NCI-H2081 (cell line): Measurements from ENCODE around the gene LNX2.

Experiments
- DNase-seq, 2 experiments: peaks; one replicate each; lab custom pipeline; 2025; lab: John Stamatoyannopoulos, UW

LNX2 gene

DNA sequence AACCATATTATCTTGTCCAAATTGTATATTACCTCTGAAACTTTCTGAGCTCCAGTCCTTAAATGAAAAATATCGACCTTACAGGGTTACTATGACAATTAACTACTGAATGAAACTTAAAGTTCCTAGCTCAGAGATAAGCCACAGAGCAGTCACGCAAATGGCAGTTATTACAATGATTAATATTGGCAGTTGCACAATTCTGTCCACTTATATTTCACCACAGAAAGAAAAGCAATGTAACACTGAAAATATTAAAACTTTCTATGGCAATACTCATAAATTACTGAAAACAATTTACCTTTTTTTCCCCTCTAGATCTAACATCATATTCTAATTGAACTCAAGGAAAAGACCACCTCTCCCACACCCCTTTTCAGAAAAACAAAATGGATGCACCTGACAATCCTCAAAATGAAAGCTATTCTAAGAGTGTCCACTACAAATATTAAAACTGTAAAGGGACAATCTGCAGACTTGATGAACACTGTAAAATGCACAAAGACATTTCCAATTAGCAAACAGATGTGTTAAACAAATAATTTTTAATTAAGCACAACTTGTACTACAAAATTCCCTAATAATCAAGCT, 14.6 kb downstream of the LNX2 start:
- no peak for DNase-seq

DNA sequence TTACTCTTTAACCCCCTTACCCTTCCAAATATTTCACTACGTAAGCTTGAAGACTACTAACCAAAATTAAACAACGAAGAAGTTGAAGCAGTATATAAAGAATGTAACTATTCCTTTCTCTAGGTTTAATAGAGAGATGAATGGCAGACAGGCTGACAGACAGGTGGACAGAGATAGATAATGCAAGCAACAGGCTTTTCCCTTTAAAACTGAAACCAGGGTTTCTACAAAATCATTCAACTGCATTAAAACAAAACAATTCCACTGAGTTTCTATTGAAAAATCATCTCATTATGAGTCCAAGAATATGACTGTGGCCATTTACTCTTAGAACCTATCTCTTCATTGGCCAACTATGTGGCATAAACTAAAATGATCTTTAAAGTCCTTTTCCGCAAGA, 15.2 kb downstream of the LNX2 start:
- no peak for DNase-seq

GRCh38 chr13:27601803-27602202, 18.5 kb downstream of the LNX2 start:
- DNase-seq = no peak

- no peak for DNase-seq
These were observed 19.1 kb downstream of the LNX2 start for GRCh38 chr13:27601208-27601607.

DNA sequence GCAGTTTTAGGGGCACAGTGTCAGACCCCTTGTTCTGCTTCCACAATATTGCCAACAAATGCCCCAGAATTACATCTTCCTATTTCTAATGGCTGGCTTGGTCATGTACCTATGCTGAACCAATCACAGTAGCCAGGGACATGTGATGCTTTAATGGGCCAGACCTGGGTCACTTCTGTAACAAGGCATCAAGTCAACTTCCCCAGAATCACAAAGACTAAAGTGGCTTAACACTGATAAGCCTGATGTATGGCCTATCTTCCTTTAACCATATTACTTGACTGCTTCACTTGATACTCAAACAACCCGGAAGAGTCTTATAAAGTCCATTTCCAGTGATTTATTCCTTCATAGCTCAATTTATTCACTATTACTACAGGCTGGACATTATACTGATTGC, 19.6 kb downstream of the LNX2 start:
- DNase-seq = no peak

GRCh38 chr13:27599845-27600553, 20.3 kb downstream of the LNX2 start:
- DNase-seq = no peak

- no peak for DNase-seq
These were observed 21.2 kb downstream of the LNX2 start for GRCh38 chr13:27599096-27599495.

DNA sequence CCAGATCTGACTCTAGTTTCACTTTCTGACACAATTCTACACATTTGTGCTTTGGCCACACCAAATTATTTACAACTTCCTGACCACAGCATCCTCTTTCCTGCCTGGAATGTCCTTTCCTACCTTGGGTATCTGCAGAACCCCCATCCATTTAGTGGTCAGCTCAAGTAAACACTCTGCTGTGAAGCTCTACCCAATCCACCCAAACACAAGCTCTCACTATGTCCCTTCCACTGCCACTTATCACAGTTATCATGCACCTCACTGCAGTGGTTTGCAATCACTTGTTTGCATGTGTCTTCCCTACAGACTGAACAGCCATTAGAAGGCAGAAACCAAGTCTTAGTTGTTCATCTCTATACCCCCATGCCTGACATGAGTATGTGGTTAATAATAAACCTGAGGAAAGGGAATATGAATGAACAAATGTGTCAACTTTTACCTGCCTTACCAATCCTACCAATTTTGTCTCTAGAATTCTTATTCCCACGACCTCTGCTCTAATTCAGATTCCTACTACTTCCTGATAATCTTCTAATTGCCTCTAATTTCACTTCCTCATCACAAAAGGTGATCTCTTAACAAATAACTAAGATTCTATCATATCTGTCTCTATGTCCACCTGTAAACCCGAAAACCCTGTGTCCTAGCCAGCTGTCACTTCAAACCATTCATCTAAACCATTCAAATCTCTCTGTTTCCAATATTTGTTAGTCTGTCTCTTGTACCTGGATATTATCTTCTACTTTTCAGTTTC, 25.1 kb downstream of the LNX2 start:
- DNase-seq = no peak

DNA sequence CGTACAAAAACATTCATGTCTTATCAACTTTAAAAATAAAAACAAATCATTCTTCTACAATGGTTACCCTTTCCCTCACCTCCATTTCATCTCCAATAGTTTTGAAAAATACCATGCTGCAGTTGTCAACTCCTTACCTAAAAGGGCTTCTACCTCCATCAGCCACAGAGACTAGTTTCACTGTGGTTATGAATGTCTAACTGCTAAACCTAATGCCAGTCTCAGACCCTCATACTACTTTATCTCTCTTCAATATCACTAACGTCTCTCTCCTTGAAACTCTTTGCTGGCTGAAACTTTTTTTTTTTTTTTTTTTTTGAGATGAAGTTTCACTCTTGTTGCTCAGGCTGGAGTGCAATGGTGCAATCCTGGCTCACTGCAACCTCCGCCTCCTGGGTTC, 27.1 kb downstream of the LNX2 start:
- no peak for DNase-seq

GRCh38 chr13:27592865-27593264, 27.5 kb downstream of the LNX2 start:
- DNase-seq = no peak

- DNase-seq = no peak
These were observed 31.9 kb downstream of the LNX2 start for GRCh38 chr13:27588405-27588804.

GRCh38 chr13:27587095-27587746, 33.1 kb downstream of the LNX2 start:
- DNase-seq = no peak

DNA sequence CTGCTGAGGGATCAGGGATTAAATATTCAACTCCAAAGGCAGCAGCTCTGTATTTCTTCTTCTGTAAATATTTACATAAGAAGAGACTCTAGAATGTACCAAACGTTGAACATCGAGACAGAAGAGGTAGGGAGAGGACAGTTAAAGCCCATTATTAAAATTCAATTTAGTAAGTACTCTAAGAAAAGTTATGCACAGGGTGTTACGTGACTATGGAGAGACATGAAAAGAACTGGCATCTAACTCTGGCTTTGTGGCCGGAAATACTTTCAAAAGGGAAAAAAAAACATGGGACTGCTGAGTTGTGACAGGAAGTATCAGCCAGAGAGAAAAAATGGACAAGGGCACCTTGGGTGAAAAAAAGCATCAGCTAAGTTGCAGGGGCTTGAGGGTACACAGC, 36.7 kb downstream of the LNX2 start:
- no peak for DNase-seq

DNA sequence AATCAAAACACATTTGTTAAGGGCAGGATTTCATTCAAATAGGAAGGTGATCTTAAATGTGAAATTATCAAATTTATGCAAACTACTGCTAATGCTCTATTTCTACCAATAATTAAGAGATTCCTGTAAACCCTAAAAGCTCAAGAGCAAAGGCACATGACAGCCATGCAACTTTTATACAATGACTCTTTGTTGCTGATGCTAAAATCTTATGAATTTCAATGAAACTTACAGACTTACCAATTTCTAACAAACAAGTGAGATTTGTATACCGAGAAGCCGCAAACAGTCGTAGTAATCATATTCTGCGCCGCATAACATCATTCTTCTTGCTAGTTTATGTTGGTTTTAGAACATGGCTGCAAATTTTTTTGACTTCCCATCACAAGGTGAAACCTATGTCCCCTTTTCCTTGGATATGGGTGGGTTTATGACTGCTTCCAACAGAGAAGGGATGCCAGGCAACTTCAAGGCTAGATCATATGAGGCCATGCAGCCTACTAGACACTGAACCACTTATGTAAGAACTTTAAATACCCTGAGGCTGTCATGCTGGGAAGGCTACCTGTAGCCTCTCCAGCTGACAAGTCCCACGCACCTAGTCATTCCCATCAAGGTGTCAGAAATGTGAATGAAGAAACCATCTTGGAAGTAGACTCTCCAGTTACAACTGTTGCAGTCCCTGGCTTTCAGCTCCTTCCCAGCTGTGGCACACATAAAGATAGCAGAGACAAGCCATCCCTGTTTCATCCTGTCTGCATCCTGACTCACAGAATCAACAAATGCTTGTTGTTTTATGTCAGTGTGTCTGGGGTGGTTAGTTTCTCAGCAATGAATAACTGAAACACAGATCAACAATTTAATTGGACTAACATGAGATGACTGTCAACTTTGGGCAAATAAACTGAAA, 42.0 kb downstream of the LNX2 start:
- no peak for DNase-seq

GRCh38 chr13:27574661-27575060, 45.7 kb downstream of the LNX2 start:
- no peak for DNase-seq

GRCh38 chr13:27573265-27573664, 47.1 kb downstream of the LNX2 start:
- DNase-seq = no peak

DNA sequence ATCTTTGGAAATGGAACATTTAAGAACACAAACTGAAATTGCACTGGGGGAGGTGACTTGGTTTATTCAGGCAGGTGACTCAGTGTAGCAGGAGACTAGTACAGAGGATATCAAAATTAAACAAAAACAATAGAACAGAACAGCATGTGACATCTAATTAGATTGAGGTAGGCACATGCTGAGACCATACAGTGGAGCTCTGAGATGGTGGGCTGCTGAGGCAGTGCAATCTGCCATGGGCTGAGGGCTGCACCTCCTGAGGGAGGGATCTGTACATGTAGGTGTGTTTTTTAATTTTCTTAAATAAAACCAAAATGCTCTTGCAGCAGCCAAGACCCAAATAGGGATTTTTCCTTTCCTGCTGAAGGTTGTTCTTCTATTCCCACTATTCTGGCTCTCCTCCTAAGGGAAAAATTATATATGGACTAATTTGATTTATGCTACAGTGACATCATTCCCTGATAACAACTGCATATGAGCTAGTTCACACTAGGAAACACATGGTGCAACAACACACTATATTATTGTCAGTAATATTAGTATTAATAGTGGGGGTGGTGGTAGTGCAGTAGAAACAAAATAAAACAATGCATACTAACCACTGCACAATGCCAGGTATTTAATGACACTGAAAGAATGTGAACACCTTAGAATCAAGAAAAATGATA, 48.0 kb downstream of the LNX2 start:
- DNase-seq = no peak

GRCh38 chr13:27570906-27571305, 49.4 kb downstream of the LNX2 start:
- no peak for DNase-seq

DNA sequence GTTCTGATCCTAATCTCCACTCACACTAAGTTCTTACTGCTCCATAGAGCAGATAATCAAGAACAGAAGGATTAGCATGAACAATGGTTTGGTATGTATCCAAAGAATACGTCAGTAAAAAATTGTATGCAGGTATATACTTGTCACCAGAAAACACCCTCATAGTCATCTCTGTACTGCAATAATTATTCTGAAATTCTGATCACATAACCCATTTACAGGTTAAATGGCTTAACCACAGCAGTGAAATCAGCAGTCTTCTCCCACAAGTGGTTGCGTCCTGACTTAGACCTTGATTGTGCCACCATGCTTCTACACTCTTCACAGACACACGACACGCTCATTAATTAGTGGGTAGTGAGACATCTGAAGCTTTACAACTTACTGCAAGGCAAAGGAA, 50.9 kb downstream of the LNX2 start:
- no peak for DNase-seq

- DNase-seq = no peak
These were observed 54.5 kb downstream of the LNX2 start for GRCh38 chr13:27565818-27566217.

DNA sequence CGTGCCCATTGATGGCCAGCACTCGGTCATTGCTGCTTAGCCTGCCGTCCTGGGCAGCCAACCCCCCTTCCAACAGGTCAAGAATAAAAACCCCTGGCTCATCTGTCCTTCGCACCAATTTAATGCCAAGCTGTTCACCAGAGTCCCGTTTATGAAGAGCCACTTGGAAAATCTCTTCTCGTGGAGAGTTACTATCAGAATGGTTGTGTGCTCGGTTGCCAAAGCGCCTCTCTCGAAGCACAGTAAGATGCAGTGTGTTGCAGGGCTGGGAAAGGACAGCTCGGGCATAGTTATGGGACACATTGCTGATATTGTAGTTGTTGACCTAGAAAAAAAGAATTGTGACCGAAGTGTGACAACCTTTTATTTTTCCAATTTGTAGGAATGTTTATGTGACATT, 57.9 kb downstream of the LNX2 start:
- DNase-seq = no peak
